SW480 (cell line): ENCODE results near the gene IRS1.

ENCODE experiments used
- DNase-seq: peaks from one replicate; pipeline ENCODE4 v3.0.0-alpha.2; 2016; ENCODE audit warnings: low spot score

The IRS1 gene

GRCh38 chr2:226721541-226721940, 78.1 kb downstream of the IRS1 start:
- no peak for DNase-seq

GRCh38 chr2:226720948-226721347, 78.7 kb downstream of the IRS1 start:
- DNase-seq = no peak

- DNase-seq = no peak
These were observed 81.9 kb downstream of the IRS1 start for GRCh38 chr2:226717719-226718118.

- DNase-seq = no peak
These were observed 83.5 kb downstream of the IRS1 start for GRCh38 chr2:226716126-226716525.

DNA sequence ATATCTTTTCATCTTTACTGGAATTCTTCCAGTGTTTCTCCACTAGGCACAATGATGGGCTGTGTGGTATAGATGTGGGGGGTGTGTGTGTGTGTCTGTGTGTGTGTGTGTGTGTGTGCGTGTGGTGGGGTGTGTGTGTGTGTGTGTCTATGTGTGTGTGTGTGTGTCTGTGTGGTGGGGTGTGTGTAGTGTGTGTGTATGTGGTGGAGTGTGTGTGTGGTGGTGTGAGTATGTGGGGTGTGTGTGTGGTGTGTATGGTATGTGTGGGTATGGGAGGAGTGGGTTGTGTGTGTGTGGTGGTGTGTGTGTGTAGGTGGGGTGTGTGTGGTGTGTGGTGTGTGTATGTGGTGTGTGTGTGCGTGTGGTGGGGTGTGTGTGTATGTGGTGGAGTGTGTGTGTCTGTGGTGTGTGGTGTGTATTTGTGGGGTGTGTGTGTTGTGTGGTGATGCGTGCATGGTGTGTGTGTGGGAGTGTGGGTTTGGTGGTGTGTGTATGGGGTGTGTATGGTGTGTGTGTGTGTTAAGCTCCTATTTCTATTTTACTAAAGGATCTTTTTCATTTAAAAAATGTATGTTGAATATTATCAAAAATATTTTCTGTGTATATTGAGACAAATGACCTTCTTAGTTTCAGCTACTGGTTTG, 84.2 kb downstream of the IRS1 start:
- DNase-seq = no peak

DNA sequence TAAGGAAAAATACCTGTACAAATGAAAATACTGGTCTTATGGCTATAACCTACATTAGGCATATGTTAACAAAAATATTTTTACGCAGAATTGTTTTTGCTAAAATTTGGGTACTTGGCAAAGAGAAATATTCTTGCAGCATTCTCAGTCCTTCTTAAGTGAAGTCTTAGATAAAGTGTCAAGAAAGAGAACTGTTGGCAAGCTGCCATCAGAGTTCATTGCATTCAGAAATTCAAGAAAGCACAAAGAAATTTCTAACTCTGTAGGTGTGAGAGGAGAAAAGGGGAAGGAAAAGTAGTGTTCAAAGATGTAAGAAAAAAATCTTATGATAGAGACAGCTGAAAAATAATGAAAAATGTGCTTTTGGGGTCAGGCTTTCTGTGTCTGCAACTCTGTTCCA, 86.7 kb downstream of the IRS1 start:
- DNase-seq = no peak

DNA sequence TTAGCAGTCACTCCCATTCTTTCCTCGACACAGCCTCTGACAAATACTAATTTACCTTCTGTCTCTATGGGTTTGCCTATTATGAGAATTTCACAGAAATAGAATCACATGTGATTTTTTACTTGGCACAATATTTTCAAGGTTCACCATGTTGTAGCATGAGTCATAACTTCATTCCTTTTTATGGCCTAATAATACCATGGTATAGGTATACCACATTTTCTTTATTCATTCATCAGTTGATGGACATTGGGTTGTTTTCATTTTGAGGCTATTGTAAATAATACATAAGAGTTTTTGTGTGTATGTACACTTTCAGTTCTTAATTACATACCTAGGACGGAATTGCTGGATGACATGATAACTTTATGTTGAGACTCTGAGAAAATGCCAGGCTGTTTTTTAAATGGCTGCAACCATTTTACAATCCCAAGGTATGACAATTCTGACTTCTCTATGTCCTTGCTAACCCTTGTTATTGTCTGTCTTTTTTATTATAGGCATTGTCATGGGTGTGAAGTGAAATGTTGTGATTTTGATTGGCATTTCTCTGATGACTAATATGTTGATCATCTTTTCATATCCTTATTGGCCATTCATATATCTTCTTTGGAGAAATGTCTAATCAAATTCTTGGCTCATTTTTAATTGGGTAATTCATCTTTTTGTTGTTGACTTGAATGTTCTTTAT, 87.9 kb downstream of the IRS1 start:
- DNase-seq = no peak

GRCh38 chr2:226707499-226707898, 92.1 kb downstream of the IRS1 start:
- DNase-seq = no peak

- DNase-seq = no peak
These were observed 93.7 kb downstream of the IRS1 start for GRCh38 chr2:226705965-226706364.

DNA sequence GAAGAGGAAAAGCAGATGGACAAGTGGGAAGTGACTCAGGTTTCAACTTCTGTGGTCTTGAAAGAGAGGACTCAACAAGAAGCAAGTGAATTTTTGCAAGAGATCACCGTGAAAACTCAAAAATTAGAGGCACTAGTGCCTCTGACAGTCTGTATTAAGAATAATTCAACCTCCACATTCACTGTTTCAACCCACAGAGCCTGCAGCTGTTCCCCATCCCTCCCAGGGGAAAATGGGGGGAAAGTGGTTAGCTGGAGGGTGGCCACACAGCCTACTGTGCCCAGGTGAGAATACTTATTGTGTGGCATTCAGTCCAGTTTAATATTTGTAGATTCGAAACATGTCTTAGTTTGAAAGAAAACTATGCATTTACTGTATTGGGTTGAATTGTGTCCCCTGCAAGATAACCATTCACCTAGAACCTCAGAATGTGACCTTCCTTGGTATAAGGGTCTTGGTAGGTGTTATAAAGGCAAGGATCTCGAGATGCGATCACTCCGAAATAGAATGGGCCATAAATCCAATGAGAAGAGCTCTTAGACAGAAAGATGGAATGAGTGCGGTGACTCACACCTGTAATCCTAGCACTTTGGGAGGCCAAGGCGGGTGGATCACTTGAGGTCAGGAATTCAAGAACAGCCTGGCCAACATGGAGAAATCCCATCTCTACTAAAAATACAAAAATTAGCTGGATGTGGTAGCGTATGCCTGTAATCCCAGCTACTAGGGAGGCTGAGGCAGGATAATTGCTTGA, 94.3 kb downstream of the IRS1 start:
- no peak for DNase-seq

DNA sequence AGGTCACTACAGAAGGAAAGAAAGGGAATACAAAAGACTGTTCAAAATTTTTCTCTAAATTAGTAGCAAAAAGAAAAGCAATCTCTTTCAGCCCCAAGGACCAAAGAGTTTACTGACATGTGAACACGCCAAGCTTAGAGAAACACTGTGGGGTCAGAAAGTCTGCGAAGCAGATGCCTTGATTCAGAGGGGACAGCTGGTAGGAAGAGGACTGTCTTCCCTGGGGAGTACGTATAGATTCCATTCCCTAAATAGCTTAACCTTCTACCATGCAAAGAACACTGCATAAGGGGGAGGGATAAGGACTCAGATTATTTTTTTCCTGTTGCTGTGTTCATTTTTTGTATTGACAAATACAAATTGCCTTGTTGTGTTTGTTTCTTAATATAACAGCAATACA, 96.1 kb downstream of the IRS1 start:
- DNase-seq = no peak

DNA sequence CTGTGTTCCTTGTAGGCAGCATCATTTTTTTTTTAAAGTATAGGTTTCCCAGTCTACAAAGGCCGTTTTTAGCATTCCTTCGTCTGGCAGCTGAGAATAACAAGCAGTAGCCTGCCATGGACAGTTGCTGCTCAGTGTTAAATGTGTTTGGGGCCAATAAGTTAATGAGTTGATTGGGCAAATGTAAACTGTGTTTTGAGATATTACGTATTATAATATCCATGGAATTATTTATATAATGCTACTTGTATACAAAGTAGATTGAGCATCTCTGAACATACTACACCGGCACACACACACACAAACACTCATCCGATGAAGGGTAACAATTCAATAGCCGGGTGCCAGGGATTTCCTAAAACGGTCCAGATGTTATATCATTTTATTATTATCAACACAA, 97.2 kb downstream of the IRS1 start:
- no peak for DNase-seq

- DNase-seq = no peak
These were observed 98.6 kb downstream of the IRS1 start for GRCh38 chr2:226701052-226701451.

- DNase-seq = no peak
These were observed 100.3 kb downstream of the IRS1 start for GRCh38 chr2:226699321-226699720.

DNA sequence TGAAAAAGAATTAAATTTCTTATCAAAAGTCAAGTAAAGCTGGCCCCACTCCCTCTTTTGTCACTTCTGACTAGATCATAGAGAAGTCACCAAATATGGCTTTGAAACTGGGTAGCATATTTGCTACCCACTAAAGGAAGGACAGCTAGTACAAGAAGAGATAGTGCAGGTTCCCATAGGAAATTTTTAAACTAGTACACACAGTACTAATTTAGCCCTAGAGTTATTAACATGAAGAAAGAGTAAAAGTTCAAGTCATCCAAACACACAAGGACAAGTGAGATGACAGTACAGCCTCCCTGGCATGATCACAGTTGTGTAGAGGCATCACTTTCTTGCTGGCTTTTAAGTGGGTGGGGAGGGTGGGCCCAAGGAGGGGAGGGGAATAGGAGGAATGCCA, 100.9 kb downstream of the IRS1 start:
- no peak for DNase-seq

- DNase-seq = no peak
These were observed 104.9 kb downstream of the IRS1 start for GRCh38 chr2:226694586-226695284.

DNA sequence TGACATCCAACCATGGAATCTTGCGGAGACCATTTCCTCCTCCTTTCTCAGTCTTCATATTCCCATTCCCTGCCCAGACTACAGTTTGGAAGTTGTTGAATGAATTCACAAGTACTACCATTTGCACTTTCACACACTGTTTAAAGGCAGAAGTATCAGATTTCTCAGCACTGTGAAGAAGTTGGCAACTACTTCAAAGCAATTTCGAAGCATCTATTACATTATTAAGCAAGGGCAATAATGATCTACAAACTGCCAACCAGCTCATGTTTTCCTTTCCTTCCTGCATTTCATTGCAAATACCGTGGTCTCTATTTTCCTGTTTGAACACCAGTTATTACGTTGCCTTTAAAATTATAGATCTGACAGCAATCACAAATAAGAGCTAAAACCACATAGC, 105.5 kb downstream of the IRS1 start:
- no peak for DNase-seq

DNA sequence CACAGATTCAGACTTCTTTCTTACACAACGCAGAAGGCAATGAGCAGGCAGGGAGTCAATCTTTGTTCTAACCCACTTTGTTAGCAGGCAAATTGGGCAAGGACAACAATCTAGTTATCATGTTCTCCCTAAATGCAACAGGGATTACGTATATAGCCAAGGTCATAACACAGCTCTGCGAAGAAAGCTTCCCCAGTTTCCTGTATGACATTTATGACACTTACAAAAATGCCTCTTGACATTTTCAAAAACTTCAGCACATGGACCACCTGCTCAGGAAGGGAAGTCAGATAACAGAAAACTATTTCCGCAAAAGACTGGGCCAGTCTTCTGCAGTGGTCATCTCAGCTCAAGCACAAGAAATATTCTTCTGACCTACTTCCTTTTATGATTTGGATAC, 106.1 kb downstream of the IRS1 start:
- DNase-seq = no peak

DNA sequence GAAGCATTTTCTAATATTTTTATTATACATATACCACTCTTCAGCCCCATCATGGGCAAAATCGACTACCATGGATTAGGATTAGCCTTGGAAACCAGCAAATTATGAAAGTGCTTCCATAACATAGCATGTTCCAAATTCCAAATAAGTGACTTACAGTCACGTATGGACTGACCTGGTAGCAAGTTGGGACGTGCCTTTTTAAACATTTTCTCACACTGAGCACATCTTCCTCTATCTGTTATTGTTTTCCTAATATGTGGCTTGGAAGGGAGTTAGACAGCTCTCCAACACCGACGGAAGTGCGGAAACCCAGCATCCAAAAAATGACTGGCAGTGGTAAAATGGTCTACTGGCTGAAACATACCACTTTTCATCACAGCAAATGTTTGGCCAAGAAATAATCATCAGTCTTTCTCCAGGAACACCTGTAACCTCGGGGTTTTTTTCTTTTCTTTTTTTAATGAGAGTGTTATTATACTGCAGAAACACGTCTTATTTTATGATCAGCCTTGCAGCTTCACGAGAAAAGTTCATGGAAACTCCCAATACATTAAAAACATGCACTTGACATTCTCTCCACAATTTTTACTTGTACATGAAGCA, 107.0 kb downstream of the IRS1 start:
- no peak for DNase-seq

DNA sequence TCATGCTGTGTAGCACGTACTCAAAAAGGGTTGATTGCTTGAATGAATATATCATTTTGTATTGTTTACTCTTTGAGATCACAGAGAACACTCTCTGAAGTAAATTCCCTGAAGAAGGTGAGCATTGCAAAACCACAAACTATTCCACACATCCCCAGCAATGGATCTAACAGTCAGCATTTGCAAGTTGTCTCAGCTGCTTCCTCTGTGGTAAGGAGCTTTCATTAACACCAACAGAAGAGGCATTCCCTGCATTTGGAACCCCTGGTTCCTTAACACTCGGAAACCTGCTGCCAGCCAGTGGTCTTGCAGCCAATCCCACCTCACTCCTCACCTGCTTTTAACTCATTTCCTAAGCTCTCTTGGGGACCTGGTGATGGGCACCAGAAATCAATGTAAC, 108.4 kb downstream of the IRS1 start:
- peak; percentile 11 for DNase-seq

- DNase-seq = no peak
These were observed 109.1 kb downstream of the IRS1 start for GRCh38 chr2:226690461-226691024.
